Measurements from ENCODE around the gene SNN.

The SNN gene

GRCh38 chr16:11632455-11632939 is 35.8 kb upstream of the SNN start:
- H2AK5ac ChIP-seq (ENCODE audit: low read depth, low read length) = peak overlapping the region; percentile 95
- peak overlapping the region; percentile 30 for H3K27ac ChIP-seq (replicated peaks; ENCODE audit: low read length)
- peak overlapping the region; percentile 88 for H4K8ac ChIP-seq (ENCODE audit: low read depth, low read length)
- peaks cover 11 to 14% of the 10 kb centered on the region in 2 donors for H3K4me1 ChIP-seq (ENCODE audit: control insufficient read depth in 2 of 2, insufficient read depth in 1 of 2, low read depth in 1 of 2, low read length in 2 of 2)
- H3K23ac ChIP-seq (ENCODE audit: low read depth, low read length, poor library complexity) = peak overlapping the region; percentile 82
- no peak overlapping the region for H2BK12ac ChIP-seq (ENCODE audit: low read length)
- peak overlapping the region; percentile 89 for H2AFZ ChIP-seq (ENCODE audit: low read length)
- H3K79me1 ChIP-seq (ENCODE audit: low read depth, low read length) = no peaks in the 10 kb centered on the region
- H3K18ac ChIP-seq (ENCODE audit: low read length) = peak overlapping the region; percentile 94
- peak overlapping the region; percentile 88 for H2BK5ac ChIP-seq (ENCODE audit: low read length)
- peak overlapping the region; percentile 61 for H2BK120ac ChIP-seq (ENCODE audit: low read depth, low read length)
- H3K27me3 ChIP-seq (ENCODE audit: control insufficient read depth in 3 of 3, insufficient read depth in 3 of 3, low read depth in 1 of 3, low read length in 3 of 3) = peaks cover 0 to 5% (median 2%) of the 10 kb centered on the region in 3 experiments
- peak overlapping the region; percentile 94 for H3K4ac ChIP-seq (ENCODE audit: low read length)
- no peak overlapping the region for H3K4me2 ChIP-seq (ENCODE audit: insufficient read depth, low read length, poor library complexity, severe bottlenecking)
- peak overlapping the region; percentile 36 for H3K9ac ChIP-seq (ENCODE audit: low read depth, low read length, poor library complexity)
- peaks cover 0 to 2% of the 10 kb centered on the region in 2 donors for H3K9me3 ChIP-seq (replicated peaks in 1 of 2; ENCODE audit: control insufficient read depth in 2 of 2, insufficient read depth in 1 of 2, low read depth in 1 of 2, low read length in 2 of 2)
- H2BK15ac ChIP-seq (ENCODE audit: low read length) = peak overlapping the region; percentile 91
- H3K36me3 ChIP-seq (replicated peaks in 1 of 2; ENCODE audit: control insufficient read depth in 2 of 2, insufficient read depth in 2 of 2, low read length in 2 of 2) = no peaks in the 10 kb centered on the region
- H4K91ac ChIP-seq (ENCODE audit: low read depth, low read length, poor library complexity) = peak overlapping the region; percentile 88
- no peak overlapping the region for H3K14ac ChIP-seq (ENCODE audit: low read length)
- peak; percentile 51 for DNase-seq (ENCODE audit: low spot score)
- no peak overlapping the region for H3K4me3 ChIP-seq (ENCODE audit: low read length in 2 of 2)
- no CpG with 5 or more reads among the region's 15 CpGs for WGBS, 2 donors (ENCODE audit: extremely low coverage in 2 of 2, insufficient read length in 2 of 2, insufficient replicate concordance in 1 of 2)

- peaks cover 0 to 2% of the 10 kb centered on the region in 2 donors for H3K9me3 ChIP-seq (replicated peaks in 1 of 2; ENCODE audit: control insufficient read depth in 2 of 2, insufficient read depth in 1 of 2, low read depth in 1 of 2, low read length in 2 of 2)
- no peak overlapping the region for H3K4ac ChIP-seq (ENCODE audit: low read length)
- H3K14ac ChIP-seq (ENCODE audit: low read length) = no peak overlapping the region
- peak overlapping the region; percentile 91 for H2BK15ac ChIP-seq (ENCODE audit: low read length)
- H2AFZ ChIP-seq (ENCODE audit: low read length) = peak overlapping the region; percentile 89
- WGBS, 2 donors (ENCODE audit: extremely low coverage in 2 of 2, insufficient read length in 2 of 2, insufficient replicate concordance in 1 of 2) = no CpG with 5 or more reads among the region's 3 CpGs
- no peaks in the 10 kb centered on the region for H3K36me3 ChIP-seq (replicated peaks in 1 of 2; ENCODE audit: control insufficient read depth in 2 of 2, insufficient read depth in 2 of 2, low read length in 2 of 2)
- peaks cover 11 to 14% of the 10 kb centered on the region in 2 donors for H3K4me1 ChIP-seq (ENCODE audit: control insufficient read depth in 2 of 2, insufficient read depth in 1 of 2, low read depth in 1 of 2, low read length in 2 of 2)
- H3K23ac ChIP-seq (ENCODE audit: low read depth, low read length, poor library complexity) = no peak overlapping the region
- peaks cover 0 to 5% (median 2%) of the 10 kb centered on the region in 3 experiments for H3K27me3 ChIP-seq (ENCODE audit: control insufficient read depth in 3 of 3, insufficient read depth in 3 of 3, low read depth in 1 of 3, low read length in 3 of 3)
- H3K9ac ChIP-seq (ENCODE audit: low read depth, low read length, poor library complexity) = peak overlapping the region; percentile 38
- H2BK120ac ChIP-seq (ENCODE audit: low read depth, low read length) = no peak overlapping the region
- peak overlapping the region; percentile 88 for H2BK5ac ChIP-seq (ENCODE audit: low read length)
- H3K18ac ChIP-seq (ENCODE audit: low read length) = peak overlapping the region; percentile 94
- H4K8ac ChIP-seq (ENCODE audit: low read depth, low read length) = no peak overlapping the region
- no peak for DNase-seq (ENCODE audit: low spot score)
- H3K4me2 ChIP-seq (ENCODE audit: insufficient read depth, low read length, poor library complexity, severe bottlenecking) = no peak overlapping the region
- H2BK12ac ChIP-seq (ENCODE audit: low read length) = peak overlapping the region; percentile 8
- peak overlapping the region; percentile 30 for H3K27ac ChIP-seq (replicated peaks; ENCODE audit: low read length)
- H4K91ac ChIP-seq (ENCODE audit: low read depth, low read length, poor library complexity) = no peak overlapping the region
- H3K4me3 ChIP-seq (ENCODE audit: low read length in 2 of 2) = no peak overlapping the region
- no peak overlapping the region for H2AK5ac ChIP-seq (ENCODE audit: low read depth, low read length)
- H3K79me1 ChIP-seq (ENCODE audit: low read depth, low read length) = no peaks in the 10 kb centered on the region
Observed at GRCh38 chr16:11633113-11633512, 35.1 kb upstream of the SNN start.

DNA sequence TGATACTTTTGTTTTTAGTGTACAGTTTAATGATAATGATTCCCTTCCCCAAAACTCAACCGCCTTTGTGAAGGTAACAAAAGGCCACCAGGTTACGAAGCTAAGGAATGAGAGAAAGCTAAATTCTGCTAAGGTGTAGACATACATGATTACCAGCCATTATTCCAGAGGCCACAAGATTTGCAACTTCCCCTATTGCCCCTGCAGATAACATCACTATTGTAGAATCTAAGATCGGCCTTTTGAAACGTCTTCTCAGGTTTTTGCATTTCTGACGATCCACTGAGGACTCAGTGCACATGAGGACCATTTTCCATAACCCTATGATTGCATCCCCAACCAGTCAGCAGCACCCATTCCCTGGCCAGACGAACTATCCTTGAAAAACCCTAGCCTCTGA is 33.9 kb upstream of the SNN start:
- no peak overlapping the region for H3K18ac ChIP-seq (ENCODE audit: low read length)
- peaks cover 11 to 14% of the 10 kb centered on the region in 2 donors for H3K4me1 ChIP-seq (ENCODE audit: control insufficient read depth in 2 of 2, insufficient read depth in 1 of 2, low read depth in 1 of 2, low read length in 2 of 2)
- H3K4me3 ChIP-seq (ENCODE audit: low read length in 2 of 2) = no peak overlapping the region
- H3K9ac ChIP-seq (ENCODE audit: low read depth, low read length, poor library complexity) = no peak overlapping the region
- no peak overlapping the region for H2AK5ac ChIP-seq (ENCODE audit: low read depth, low read length)
- H2BK15ac ChIP-seq (ENCODE audit: low read length) = no peak overlapping the region
- H3K23ac ChIP-seq (ENCODE audit: low read depth, low read length, poor library complexity) = no peak overlapping the region
- WGBS, 2 donors (ENCODE audit: extremely low coverage in 2 of 2, insufficient read length in 2 of 2, insufficient replicate concordance in 1 of 2) = no CpG with 5 or more reads among the region's 6 CpGs
- H2BK12ac ChIP-seq (ENCODE audit: low read length) = no peak overlapping the region
- H3K9me3 ChIP-seq (replicated peaks in 1 of 2; ENCODE audit: control insufficient read depth in 2 of 2, insufficient read depth in 1 of 2, low read depth in 1 of 2, low read length in 2 of 2) = peaks cover 0 to 2% of the 10 kb centered on the region in 2 donors
- no peaks in the 10 kb centered on the region for H3K36me3 ChIP-seq (replicated peaks in 1 of 2; ENCODE audit: control insufficient read depth in 2 of 2, insufficient read depth in 2 of 2, low read length in 2 of 2)
- H2BK5ac ChIP-seq (ENCODE audit: low read length) = no peak overlapping the region
- H3K79me1 ChIP-seq (ENCODE audit: low read depth, low read length) = no peaks in the 10 kb centered on the region
- no peak overlapping the region for H2BK120ac ChIP-seq (ENCODE audit: low read depth, low read length)
- H3K27ac ChIP-seq (replicated peaks; ENCODE audit: low read length) = no peak overlapping the region
- no peak overlapping the region for H3K4me2 ChIP-seq (ENCODE audit: insufficient read depth, low read length, poor library complexity, severe bottlenecking)
- no peak overlapping the region for H2AFZ ChIP-seq (ENCODE audit: low read length)
- no peak overlapping the region for H4K8ac ChIP-seq (ENCODE audit: low read depth, low read length)
- no peak for DNase-seq (ENCODE audit: low spot score)
- no peak overlapping the region for H3K4ac ChIP-seq (ENCODE audit: low read length)
- H3K14ac ChIP-seq (ENCODE audit: low read length) = no peak overlapping the region
- H4K91ac ChIP-seq (ENCODE audit: low read depth, low read length, poor library complexity) = no peak overlapping the region
- H3K27me3 ChIP-seq (ENCODE audit: control insufficient read depth in 3 of 3, insufficient read depth in 3 of 3, low read depth in 1 of 3, low read length in 3 of 3) = peaks cover 0 to 5% (median 2%) of the 10 kb centered on the region in 3 experiments

DNA sequence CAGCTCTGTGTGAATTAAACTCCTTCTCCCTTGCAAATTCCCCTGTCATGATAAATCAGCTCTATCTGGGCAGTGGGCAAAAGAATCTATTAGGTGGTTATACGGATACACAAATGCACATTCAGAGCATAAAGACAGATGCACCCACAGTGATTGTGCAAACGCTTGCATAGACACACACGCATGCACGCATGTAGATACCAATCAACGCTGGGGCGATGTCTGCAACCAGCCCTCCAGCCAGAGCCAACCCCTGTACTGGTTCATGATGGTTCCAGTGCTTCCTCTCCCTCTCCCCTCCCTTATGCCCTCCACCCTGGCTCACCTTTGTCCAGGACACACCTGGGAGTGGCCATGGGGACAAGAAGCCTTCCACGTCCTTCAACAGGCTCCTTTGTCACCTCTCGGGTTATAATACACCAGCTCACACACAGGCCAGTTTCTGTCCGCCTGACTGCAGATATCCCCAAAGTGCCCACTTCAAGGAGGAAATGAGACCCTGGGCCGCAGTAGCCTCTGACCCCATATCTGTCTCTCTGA is 33.1 kb upstream of the SNN start:
- Histone ChIP-seq H3K18ac (ENCODE audit: low read length) (no peak overlapping the region), H2BK120ac (ENCODE audit: low read depth, low read length) (no peak overlapping the region), H2AK5ac (ENCODE audit: low read depth, low read length) (no peak overlapping the region), H3K23ac (ENCODE audit: low read depth, low read length, poor library complexity) (no peak overlapping the region), H4K91ac (ENCODE audit: low read depth, low read length, poor library complexity) (no peak overlapping the region), H3K4ac (ENCODE audit: low read length) (no peak overlapping the region), H3K9ac (ENCODE audit: low read depth, low read length, poor library complexity) (no peak overlapping the region), H3K4me1 (ENCODE audit: control insufficient read depth in 2 of 2, insufficient read depth in 1 of 2, low read depth in 1 of 2, low read length in 2 of 2) (peaks cover 11 to 14% of the 10 kb centered on the region in 2 donors), H3K4me2 (ENCODE audit: insufficient read depth, low read length, poor library complexity, severe bottlenecking) (no peak overlapping the region), H3K27me3 (ENCODE audit: control insufficient read depth in 3 of 3, insufficient read depth in 3 of 3, low read depth in 1 of 3, low read length in 3 of 3) (peaks cover 0 to 5% (median 2%) of the 10 kb centered on the region in 3 experiments), H3K9me3 (replicated peaks in 1 of 2; ENCODE audit: control insufficient read depth in 2 of 2, insufficient read depth in 1 of 2, low read depth in 1 of 2, low read length in 2 of 2) (peaks cover 0 to 2% of the 10 kb centered on the region in 2 donors), H3K27ac (replicated peaks; ENCODE audit: low read length) (no peak overlapping the region), H4K8ac (ENCODE audit: low read depth, low read length) (no peak overlapping the region), H3K14ac (ENCODE audit: low read length) (no peak overlapping the region), H2AFZ (ENCODE audit: low read length) (no peak overlapping the region), H2BK15ac (ENCODE audit: low read length) (peak overlapping the region; percentile 60), H2BK5ac (ENCODE audit: low read length) (no peak overlapping the region), H3K36me3 (replicated peaks in 1 of 2; ENCODE audit: control insufficient read depth in 2 of 2, insufficient read depth in 2 of 2, low read length in 2 of 2) (no peaks in the 10 kb centered on the region), H3K4me3 (ENCODE audit: low read length in 2 of 2) (no peak overlapping the region), H2BK12ac (ENCODE audit: low read length) (no peak overlapping the region), H3K79me1 (ENCODE audit: low read depth, low read length) (no peaks in the 10 kb centered on the region)
- no CpG with 5 or more reads among the region's 10 CpGs for WGBS, 2 donors (ENCODE audit: extremely low coverage in 2 of 2, insufficient read length in 2 of 2, insufficient replicate concordance in 1 of 2)
- DNase-seq (ENCODE audit: low spot score) = no peak
